GM18505 (cell line): Measurements from ENCODE around the gene MRPL2.
"Not testable (repeated sequence)": the region's sequence is repeated elsewhere in the genome, so short reads cannot be mapped to it uniquely, and the experiment has no call there.

Experiments used
- ATAC-seq: cut with Tn5 transposase; IDR thresholded peaks from one replicate; pipeline ENCODE4 v1.9.1; 2021; ENCODE audit not compliant: unreplicated experiment
- POLR2A ChIP-seq: IDR thresholded peaks from 4 replicates; pipeline ENCODE4 v1.6.1; 2011; ENCODE audit warnings: borderline replicate concordance; ENCODE audit not compliant: insufficient read depth, insufficient read length; ENCODE audit errors: extremely low read depth

Gene MRPL2

DNA sequence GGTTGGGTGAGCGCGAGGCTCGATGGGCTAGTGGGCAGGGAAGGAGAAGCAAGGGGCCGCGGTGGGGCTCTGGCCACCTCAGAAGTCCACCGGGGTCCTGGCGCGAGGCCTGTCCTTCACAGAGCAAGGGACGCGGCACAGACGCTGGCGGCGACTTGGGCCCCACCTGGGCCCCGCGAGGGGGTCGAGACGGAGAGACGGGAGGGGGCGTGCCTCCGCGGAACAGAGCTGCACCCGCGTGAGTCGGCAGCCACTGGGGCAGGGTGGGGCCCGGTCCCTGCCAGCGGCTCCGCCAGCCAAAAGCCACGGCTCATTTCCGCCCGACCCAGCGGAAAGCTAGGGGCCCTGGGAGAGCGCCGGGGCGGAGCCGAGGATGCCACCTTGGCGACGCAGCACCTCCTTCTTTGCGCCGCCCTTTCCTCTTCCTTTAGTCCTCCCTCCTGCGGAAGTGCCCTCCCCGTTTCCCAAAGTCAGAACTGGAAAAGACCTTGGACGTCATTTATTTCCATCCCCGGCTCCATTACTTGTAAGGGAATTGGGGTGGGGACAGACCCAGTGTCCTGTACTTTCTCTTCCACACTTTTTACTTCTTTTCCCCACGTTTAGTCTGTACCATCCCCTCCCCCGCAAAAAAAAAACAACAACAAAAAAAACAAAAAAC, 5.6 kb downstream of the MRPL2 start, which contains the start of gene CUL7:
Gene CUL7, minus strand, starts transcription at position 307 of the 661 bp plus-strand sequence. CDS start 1,063 bp downstream, outside the sequence.
- ATAC-seq: peak; percentile 72
- peak; percentile 91 for TF ChIP-seq POLR2A

DNA sequence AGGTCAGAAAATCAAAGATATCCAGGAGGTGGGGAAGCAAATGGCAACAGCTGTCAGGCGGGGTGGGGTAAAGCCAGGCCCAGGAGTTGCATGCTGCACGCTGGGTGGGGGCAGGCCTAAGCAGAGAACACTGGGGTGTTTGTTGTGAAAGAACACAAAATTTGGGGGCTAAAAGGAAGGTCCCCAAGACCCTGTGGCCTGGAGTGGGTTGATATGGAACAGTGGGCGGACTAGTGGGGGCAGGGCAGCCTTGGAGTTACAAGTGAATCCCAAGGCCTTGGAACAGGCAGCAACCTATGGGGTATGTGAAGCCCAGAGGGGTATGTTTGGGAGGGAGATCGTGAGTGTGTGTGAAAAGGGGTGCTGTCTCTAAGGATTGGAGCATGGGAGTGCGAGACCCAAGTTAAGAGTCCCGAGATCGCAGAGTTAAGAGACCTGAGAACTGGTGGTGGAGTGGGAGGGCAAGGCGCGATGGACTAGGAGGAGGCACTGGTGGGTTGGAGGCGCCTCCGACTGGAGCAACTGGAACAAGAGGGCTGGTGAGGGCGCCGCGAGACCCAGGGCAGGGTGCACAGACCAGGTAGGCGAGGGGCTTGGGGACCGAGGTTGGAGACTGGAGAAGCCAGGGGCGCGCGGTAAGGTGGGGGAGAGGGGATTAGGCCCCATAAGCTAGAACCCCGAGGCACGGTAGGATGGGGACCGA, 6.2 kb downstream of the MRPL2 start:
- no peak for TF ChIP-seq POLR2A
- ATAC-seq: peak; percentile 23

DNA sequence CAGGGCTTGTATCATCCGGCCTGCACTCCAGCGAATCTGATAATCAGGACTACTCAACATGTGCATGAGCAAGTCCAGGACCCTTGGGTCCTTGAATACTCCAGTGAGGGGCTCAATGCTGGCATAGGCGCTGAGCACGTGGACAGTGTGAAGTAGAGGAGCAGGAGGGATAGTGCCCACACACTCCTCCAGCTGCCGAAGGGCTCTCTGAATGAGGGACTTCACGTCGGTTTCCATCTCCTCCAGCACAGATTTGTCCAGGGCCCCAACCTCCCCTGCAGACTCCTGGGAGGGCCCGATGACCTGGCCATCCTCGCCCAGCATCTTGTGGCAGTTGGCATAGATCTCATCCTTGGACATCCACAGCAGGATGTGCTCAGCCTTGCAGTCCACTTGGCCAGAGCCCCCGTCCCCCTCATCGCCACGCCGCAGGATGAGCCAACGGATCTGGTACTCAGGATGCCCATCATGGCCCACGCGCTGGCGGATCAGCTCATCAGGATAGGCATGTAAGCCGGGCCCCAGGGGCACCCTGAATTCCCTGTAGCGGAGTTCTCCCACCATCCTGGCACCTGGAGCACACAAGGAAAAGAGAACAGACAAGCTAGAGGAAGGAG, 6.9 kb downstream of the MRPL2 start:
- no peak for ATAC-seq
- TF ChIP-seq POLR2A: no peak

DNA sequence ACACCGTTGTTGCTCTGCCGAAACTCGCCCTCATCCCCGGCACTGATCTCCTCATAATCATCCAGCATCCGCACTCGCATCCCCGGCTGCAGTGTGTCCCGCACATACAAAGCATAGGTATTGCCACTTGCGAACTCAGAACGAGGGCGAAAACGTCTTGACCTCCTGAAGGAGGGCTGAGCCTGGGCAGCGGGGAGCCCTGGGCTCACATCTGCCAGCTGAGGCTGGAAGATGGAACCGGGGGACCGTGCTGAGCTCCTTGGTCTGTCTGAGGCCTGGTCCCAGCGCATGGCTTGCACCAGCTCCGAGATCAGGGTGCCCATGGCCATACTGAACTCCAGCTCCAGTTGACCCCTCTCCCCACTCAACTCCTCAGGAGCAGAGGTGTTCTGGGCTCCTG, 8.3 kb downstream of the MRPL2 start:
- no peak for TF ChIP-seq POLR2A
- ATAC-seq: no peak

DNA sequence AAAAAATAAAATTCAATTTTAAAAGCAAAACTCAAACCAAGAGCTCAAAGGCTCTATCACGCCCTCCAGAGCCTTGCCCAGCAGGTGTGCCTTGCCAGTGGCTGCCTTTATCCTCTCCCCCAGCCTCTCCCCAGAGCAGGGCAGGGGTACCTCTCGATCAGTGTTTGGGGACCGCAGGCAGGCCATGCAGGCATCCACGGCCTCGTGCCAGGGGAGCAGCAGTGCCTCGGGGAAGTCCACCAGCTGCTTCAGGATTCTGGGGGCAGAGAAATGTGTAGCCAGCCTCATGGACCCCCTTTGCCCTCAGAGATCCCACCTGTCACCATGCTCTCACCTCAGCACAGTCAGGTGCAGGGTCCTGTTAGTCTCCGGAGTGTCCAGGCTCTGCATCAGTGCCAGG, 11.2 kb downstream of the MRPL2 start:
- no peak for TF ChIP-seq POLR2A
- ATAC-seq: no peak

DNA sequence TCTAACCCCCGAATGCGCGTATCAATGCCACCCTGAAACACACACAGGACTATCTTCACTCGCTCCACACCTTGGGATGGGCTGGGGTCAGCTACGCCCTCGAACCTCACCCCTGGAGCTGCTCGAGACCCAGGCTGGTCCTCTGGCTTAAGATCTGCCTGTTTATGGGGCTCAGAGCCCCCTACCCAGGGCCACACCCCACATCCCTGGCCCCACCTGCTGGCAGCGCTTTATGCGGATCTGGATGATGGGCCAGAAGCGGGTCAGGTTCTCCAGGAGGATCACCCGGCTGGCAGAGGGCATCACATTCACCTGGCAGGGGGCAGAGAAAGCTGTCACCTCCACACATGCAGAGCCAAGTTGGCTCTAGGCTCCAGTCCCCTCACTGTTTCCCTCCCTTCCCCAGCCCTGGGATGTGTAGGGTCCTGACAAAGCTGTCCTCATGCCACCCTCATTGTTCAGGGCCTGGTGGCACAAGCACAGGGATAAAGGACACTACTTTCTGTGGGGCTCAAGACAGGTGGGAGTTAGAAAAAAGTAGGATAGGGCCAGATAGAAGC, 13.8 kb downstream of the MRPL2 start:
- no peak for ATAC-seq
- no peak for TF ChIP-seq POLR2A

DNA sequence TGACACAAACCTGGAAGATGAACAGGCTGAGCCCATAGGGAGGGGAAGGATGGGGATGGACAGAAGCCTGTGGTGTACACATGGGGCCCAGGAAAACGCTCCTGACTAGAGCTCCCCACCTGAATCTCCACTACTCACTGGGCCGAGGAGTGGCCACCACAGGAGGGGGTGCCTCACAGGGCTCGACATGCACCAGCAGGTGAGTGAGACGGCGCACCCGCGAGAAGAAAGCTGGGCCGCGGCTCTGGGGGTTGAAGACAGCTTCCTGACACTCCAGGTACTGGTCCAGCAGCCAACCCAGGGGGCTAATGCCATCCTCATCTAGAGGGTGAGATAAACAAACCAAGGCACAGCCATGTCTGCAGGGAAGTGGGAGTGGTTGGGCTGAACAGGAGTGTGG, 15.9 kb downstream of the MRPL2 start:
- TF ChIP-seq POLR2A: no peak
- ATAC-seq: no peak

DNA sequence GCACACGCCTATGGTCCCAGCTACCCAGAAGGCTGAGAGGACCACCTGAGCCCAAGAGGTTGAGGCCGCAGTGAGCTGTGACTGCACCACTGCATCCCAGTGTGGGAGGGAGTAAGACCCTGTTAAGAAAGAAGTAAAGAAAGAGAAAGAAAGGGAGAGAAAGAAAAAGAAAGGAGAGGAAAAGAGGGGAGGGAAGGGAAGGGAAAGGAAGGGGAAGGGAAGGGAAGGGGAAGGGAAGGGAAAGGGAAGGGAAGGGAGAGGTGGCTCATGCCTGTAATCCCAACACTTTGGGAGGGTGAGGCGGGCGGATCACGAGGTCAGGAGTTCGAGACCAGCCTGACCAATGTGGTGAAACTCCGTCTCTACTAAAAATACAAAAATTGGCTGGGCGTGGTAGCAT, 17.8 kb downstream of the MRPL2 start:
- ATAC-seq: not testable (repeated sequence)

DNA sequence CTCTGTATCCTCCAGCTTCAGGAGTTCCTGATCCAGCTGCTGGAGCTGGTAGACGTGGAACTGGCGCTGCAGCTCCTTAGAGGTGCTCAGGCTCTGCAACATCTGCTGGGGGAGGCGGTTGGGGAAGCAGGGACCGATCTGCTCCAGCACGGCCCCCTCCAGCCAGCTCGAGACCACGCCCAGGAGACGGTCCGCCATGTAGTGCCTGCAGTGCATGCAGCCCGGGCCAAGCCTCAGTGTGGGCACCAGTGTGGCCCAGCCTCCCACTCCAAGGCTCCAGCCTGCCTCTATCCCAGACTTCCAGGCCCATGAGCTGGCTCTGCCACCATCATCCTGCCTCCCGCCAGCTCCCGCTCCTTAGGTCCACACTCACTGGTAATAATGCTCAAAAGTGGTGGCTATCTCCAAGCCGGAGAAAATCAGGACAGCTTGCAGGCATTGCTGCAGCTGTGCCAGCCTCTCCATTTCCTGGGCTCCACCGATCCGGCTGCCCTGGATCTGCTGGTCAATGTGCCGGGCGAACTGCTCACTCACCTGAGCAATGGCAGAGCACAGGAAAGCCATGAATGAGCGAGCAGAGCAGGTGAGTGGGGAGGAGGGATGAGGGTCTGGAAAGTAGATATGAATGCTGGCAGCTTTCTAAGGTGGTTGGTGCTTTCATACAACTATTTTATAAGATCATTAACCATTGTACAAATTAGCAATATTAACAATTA, 18.5 kb downstream of the MRPL2 start:
- no peak for TF ChIP-seq POLR2A
- no peak for ATAC-seq

DNA sequence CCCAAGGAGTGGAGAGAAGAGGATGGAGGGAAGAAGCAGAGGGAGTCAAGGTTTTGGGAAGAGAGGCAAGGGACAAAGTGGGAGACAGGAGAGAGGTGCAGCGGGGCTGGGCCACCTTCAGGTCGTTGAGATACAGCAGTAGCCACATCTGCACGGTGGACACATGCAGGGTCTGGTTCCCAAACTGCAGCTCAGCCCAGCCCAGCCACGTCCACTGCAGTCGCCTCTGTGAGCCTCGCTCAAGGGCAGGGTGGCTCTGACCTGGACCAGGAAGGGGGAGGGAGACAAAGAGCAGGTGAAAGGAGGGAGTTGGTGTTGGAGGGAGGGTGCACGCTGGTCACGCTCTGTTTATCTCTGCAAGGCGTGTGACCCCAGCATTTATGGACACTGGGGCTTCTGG, 20.5 kb downstream of the MRPL2 start:
- ATAC-seq: no peak
- no peak for TF ChIP-seq POLR2A

DNA sequence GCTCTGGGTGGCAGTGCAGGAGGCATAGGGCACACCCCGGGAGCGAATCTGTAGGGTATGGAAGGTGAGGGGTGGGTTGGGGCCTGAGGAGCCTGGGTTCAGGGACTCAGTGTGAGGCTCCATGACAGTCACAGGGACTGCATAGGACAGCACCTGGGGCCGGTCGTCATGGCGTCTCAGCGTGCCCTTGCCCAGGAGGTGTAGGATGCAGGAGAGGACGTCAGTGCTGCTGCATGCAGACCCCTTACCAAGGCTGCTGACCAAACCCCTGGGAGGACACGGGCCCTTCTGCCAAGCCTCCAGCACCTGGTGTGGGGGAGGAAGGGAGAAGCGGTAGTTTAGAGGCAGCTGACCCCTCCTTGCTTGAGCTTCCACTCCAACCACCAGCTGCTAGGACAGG, 21.5 kb downstream of the MRPL2 start:
- no peak for ATAC-seq
- TF ChIP-seq POLR2A: no peak

DNA sequence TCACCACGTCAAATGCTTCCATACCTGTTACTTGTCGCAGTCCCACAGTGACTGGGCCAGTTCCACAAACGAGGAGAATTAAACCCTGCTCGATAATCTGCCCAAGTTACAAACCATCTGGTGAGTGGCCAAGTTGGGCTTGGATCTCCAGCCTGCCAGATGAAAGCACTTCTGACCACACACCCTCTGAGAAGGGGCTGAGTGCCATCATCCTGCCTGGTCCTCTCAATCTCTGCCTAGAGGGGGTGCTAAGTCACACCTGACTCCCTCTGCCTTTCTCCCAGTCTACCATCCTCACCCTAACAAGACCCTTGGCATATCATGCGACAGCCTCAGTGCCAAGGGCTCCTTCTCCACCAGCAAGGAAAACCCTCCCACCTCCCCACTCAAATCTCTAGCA, 22.0 kb downstream of the MRPL2 start:
- TF ChIP-seq POLR2A: no peak
- no peak for ATAC-seq

DNA sequence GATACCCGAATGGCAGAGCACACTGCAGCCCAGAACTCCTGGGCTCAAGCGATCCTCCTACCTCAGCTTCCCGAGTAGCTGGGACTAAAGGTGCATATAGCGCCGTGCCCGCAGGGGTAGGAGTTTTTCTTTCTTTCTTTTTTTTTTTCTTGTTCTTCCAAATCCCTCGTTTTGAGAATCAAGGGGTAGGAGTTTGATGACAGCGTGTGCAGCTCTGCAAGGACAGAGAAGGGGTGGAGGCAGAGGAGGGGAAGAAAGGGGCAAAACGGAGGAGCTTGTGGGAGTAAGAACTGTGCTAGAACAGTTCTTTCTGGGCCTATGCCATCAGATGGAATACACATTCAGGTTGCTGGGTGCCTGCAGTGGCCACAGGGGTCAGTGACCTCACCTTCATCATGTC, 22.5 kb downstream of the MRPL2 start:
- no peak for TF ChIP-seq POLR2A
- ATAC-seq: no peak
